NB4 (cell line): Measurements from ENCODE around the gene DAP.

ENCODE experiments used
- MYC ChIP-seq: IDR thresholded peaks from 2 replicates; pipeline ENCODE4 v1.6.1; 2011; ENCODE audit warnings: low read depth, low read length
- POLR2A ChIP-seq: IDR thresholded peaks from 2 replicates; pipeline ENCODE4 v1.6.1; 2011; ENCODE audit warnings: mild to moderate bottlenecking; ENCODE audit not compliant: insufficient read length; ENCODE audit errors: extremely low read depth
- TF ChIP-seq, protein P1 (sequence below): IDR thresholded peaks from one replicate; pipeline ENCODE4 v1.5.1; 2012; ENCODE audit warnings: low read depth, low read length
- TF ChIP-seq, protein P2 (sequence below): IDR thresholded peaks from 2 replicates; pipeline ENCODE4 v1.6.1; 2011; ENCODE audit warnings: low read depth, low read length

DNA sequence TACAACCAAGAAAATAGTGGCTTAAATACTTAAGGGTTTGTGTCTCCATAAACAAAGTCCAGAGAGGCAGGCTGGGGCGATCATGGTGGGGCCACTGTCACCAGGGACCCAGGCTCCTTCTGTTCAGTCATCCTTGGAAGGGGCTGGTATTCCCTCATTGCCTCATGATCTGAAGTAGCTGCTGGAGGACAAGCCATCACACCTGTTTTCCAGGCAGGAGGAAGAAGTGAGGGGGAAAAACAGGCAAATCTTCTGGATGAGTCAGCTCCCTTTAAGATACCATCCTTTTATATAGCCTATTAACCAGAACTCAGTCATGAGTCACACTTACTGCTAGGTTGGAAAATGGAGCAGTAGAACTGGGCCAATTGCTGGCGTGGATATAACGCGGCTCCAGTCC, 92.3 kb downstream of the DAP start:
- TF ChIP-seq POLR2A: no peak
- TF ChIP-seq, protein P1, sequence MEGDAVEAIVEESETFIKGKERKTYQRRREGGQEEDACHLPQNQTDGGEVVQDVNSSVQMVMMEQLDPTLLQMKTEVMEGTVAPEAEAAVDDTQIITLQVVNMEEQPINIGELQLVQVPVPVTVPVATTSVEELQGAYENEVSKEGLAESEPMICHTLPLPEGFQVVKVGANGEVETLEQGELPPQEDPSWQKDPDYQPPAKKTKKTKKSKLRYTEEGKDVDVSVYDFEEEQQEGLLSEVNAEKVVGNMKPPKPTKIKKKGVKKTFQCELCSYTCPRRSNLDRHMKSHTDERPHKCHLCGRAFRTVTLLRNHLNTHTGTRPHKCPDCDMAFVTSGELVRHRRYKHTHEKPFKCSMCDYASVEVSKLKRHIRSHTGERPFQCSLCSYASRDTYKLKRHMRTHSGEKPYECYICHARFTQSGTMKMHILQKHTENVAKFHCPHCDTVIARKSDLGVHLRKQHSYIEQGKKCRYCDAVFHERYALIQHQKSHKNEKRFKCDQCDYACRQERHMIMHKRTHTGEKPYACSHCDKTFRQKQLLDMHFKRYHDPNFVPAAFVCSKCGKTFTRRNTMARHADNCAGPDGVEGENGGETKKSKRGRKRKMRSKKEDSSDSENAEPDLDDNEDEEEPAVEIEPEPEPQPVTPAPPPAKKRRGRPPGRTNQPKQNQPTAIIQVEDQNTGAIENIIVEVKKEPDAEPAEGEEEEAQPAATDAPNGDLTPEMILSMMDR: no peak
- TF ChIP-seq, protein P2, sequence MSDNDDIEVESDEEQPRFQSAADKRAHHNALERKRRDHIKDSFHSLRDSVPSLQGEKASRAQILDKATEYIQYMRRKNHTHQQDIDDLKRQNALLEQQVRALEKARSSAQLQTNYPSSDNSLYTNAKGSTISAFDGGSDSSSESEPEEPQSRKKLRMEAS: no peak
- no peak for TF ChIP-seq MYC
